HepG2 (cell line): ENCODE measurements around the gene SHOX. TPM values are rescaled to one million over a fixed set of nuclear protein-coding genes. Genes with fewer than 3 reads are reported as not detected.
"Not testable (repeated sequence)": the region's sequence is repeated elsewhere in the genome, so short reads cannot be mapped to it uniquely, and the experiment has no call there.

ENCODE experiments used
- ATAC-seq: fragments of 200-7000 bp; cut with Tn5 transposase; 3 replicates; pipeline ENCODE4 v1.9.1; 2020; ENCODE audit warnings: mild to moderate bottlenecking, moderate library complexity
- BruUV-seq: library from RNA; stranded (reverse); fragments of 400-500 nt; replicated peaks from 2 replicates; lab custom pipeline; 2021; lab: Mats Ljungman, UMichigan
- CTCF ChIA-PET: fragments of 300-600 bp; formaldehyde crosslinking; extraction: SDS; loops from one replicate; lab custom pipeline; 2021; ENCODE audit warnings: low total read pairs, inconsistent platforms, low intra/inter-chr PET ratio; lab: Yijun Ruan, JAX
- POLR2A ChIA-PET: fragments of 350-600 bp; sonication (Branson Sonifier 250); formaldehyde crosslinking; loops from one replicate; lab custom pipeline; 2020; ENCODE audit warnings: antibody characterized with exemption, inconsistent platforms; lab: Yijun Ruan, JAX
- DNase-seq: peaks from one replicate; pipeline ENCODE4 v3.0.0-alpha.2; 2015; ENCODE audit warnings: low spot score
- FAIRE-seq: peaks from 3 replicates; lab custom pipeline; 2011; peaks lifted over from hg19 to GRCh38; lab: Jason Lieb, UNC
- H2AFZ ChIP-seq: one replicate; pipeline ENCODE4 v1.6.1; 2011; ENCODE audit warnings: low read length, inconsistent platforms
- H3K27ac ChIP-seq: fragments of 300-600 bp; 3 replicates; pipeline ENCODE4 v1.8.0; 2011; ENCODE audit warnings: mixed run types, mild to moderate bottlenecking, mixed read lengths, low read length, inconsistent platforms; ENCODE audit not compliant: insufficient read depth; ENCODE audit errors: extremely low read length
- H3K27me3 ChIP-seq, 2 experiments: fragments of 200-600 bp in 1 of 2; 2 replicates in 1 of 2; 3 replicates in 1 of 2; pipeline versions ENCODE4 v1.6.0 to v1.8.0; 2011; ENCODE audit warnings: low read length in 2 of 2, mild to moderate bottlenecking in 2 of 2, moderate library complexity in 2 of 2, inconsistent platforms in 1 of 2; ENCODE audit not compliant: insufficient read depth in 2 of 2, control insufficient read depth in 1 of 2
- H3K36me3 ChIP-seq, 2 experiments: fragments of 200-600 bp in 1 of 2; replicated peaks in 1 of 2; 2 replicates in 1 of 2; 3 replicates in 1 of 2; pipeline versions ENCODE4 v1.5.1 to v1.8.0; 2011; ENCODE audit warnings: low read length in 2 of 2, inconsistent platforms in 1 of 2; ENCODE audit not compliant: insufficient read depth in 2 of 2, control insufficient read depth in 1 of 2
- H3K4me1 ChIP-seq: 2 replicates; pipeline ENCODE4 v1.5.1; 2012; ENCODE audit warnings: low read length, inconsistent platforms; ENCODE audit not compliant: insufficient read depth
- H3K4me2 ChIP-seq: 2 replicates; pipeline ENCODE4 v1.6.0; 2011; ENCODE audit warnings: low read depth, low read length, inconsistent platforms
- H3K4me3 ChIP-seq, 3 experiments: fragments of 200-600 bp in 1 of 3; sonication (generic), shearing (Covaris generic) in 1 of 3; replicated peaks in 1 of 3; 2 replicates each; pipeline ENCODE4 v1.5.1; 2011 to 2016; ENCODE audit warnings: low read length in 3 of 3, inconsistent platforms in 2 of 3, low read depth in 2 of 3, mild to moderate bottlenecking in 2 of 3, control low read depth in 1 of 3, mixed read lengths in 1 of 3; ENCODE audit not compliant: insufficient read depth in 1 of 3
- H3K79me2 ChIP-seq: one replicate; pipeline ENCODE4 v1.6.1; 2011; ENCODE audit warnings: low read length, inconsistent platforms; ENCODE audit not compliant: insufficient read depth
- H3K9ac ChIP-seq: 2 replicates; pipeline ENCODE4 v1.6.0; 2011; ENCODE audit warnings: mild to moderate bottlenecking, low read depth, low read length, inconsistent platforms; ENCODE audit not compliant: insufficient read depth
- H3K9me3 ChIP-seq: 2 replicates; pipeline ENCODE4 v1.5.1; 2012; ENCODE audit warnings: mild to moderate bottlenecking, low read length
- H4K20me1 ChIP-seq: 2 replicates; pipeline ENCODE4 v1.6.0; 2011; ENCODE audit warnings: inconsistent platforms, mild to moderate bottlenecking, low read length, moderate library complexity; ENCODE audit not compliant: insufficient read depth
- HDAC2 ChIP-seq: sonication (generic); formaldehyde crosslinking; IDR thresholded peaks from 2 replicates; pipeline ENCODE4 v1.4.0; 2020; ENCODE audit warnings: missing genetic modification reagents
- SNAPC2 ChIP-seq: sonication (generic); formaldehyde crosslinking; IDR thresholded peaks from 2 replicates; pipeline ENCODE4 v1.8.1; 2022; ENCODE audit warnings: mild to moderate bottlenecking, missing genetic modification reagents
- ZBTB1 ChIP-seq: sonication (generic); formaldehyde crosslinking; IDR thresholded peaks from 2 replicates; pipeline ENCODE4 v1.4.0; 2020; ENCODE audit warnings: missing genetic modification reagents, borderline replicate concordance
- ZNF441 ChIP-seq: sonication (generic); formaldehyde crosslinking; IDR thresholded peaks from 2 replicates; pipeline ENCODE4 v1.7.0; 2021; ENCODE audit warnings: missing genetic modification reagents, borderline replicate concordance
- ZNF777 ChIP-seq: sonication (generic); formaldehyde crosslinking; IDR thresholded peaks from 2 replicates; pipeline ENCODE4 v1.4.0; 2020; ENCODE audit warnings: missing genetic modification reagents
- WGBS: methylation state at CpG from one replicate; pipeline ENCODE4 v1.1.6; 2017; ENCODE audit warnings: low lambda C conversion rate; 5-methylcytosine and 5-hydroxymethylcytosine counted together
- in situ Hi-C: cut with HindIII; loops from 2 replicates; pipeline ENCODE4 v1.10.0; 2017; ENCODE audit warnings: low pct_unique_long_range_greater_than_20kb; ENCODE audit not compliant: extremely low pct_ligation_motif_present
- intact Hi-C: fragments of 100-400 bp; cut with micrococcal nuclease; formaldehyde crosslinking; loops from one replicate; pipeline ENCODE4 v1.10.0; 2022; ENCODE audit not compliant: unreplicated experiment
- polyA plus RNA-seq, 8 experiments: library from polyadenylated mRNA; depleted of rRNA in 3 of 8; stranded (reverse) in 7 of 8; unstranded in 1 of 8; fragments of >200 nt; fragmentation: Illumina TruSeq in 4 of 8; extraction: Trizol in 4 of 8; gene quantifications; 2 replicates each; pipeline versions ENCODE4 v1.2.1 to v1.2.3, GENCODE V29; 2011 to 2016; ENCODE audit warnings: low read depth in 4 of 8, missing spikeins in 1 of 8, mixed read lengths in 1 of 8; ENCODE audit not compliant: insufficient read depth in 1 of 8
- total RNA-seq, 5 experiments: library from RNA; depleted of rRNA; stranded (reverse); fragments of >200 nt; fragmentation: Illumina TruSeq; extraction: Trizol; gene quantifications; 2 replicates each; pipeline ENCODE4 v1.2.3, GENCODE V29; 2016; ENCODE audit warnings: low read depth in 1 of 5

SHOX gene
- total and polyA plus RNA-seq, 2 of the 13 experiments (the other 11 are each of a cell fraction or from before 2014, with no cell fraction given): not detected

- H3K36me3 ChIP-seq, intact Hi-C loops, H3K27ac ChIP-seq, H2AFZ ChIP-seq, H3K9me3 ChIP-seq, H3K27me3 ChIP-seq, H3K4me3 ChIP-seq, DNase-seq, H3K9ac ChIP-seq, H4K20me1 ChIP-seq, CTCF ChIA-PET, BruUV-seq, H3K79me2 ChIP-seq, H3K4me1 ChIP-seq, H3K4me2 ChIP-seq, in situ Hi-C loops, ATAC-seq, POLR2A ChIA-PET, FAIRE-seq: not testable (repeated sequence)
These were observed 12.3 kb upstream of the SHOX start for GRCh38 chrX:618304-618703.

DNA sequence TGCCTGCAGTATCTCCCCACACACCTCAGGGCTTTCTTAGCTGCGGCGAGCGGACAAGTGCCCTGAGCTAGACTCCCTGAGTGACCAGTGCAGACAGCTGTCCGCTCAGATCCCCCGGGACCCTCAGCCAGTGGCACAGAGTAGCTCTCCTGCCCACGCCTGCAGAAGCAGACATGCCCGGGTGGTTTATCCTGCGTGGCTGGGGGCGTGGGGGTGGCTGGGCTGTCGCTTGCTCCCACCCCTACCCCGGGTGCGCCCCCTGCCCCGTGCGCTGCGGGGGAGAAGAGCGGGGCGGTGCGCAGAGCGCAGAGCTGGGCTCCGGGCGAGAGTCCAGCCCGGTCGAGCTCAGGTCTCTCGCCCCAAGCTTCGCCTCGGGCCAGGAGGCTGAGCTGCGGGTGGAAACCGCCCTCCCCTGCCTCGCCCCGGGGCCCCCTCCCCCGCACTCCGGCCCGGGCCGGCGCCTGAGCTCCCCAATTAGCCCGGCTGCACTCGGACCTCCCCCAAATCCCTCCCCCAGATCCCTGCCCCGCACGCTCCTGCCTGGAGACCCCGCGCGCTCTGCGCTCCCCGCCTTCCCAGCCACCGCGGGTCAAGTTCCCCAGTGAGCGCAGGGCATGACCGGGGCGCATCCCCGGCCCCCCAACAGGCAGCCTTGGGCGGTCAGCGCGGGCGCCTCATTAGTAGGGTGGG lies 11.7 kb upstream of the SHOX start:
- no peaks in the 10 kb centered on the region for H3K9me3 ChIP-seq
- H3K4me2 ChIP-seq: no peak overlapping the region
- H4K20me1 ChIP-seq: no peaks in the 10 kb centered on the region
- in situ Hi-C loops: no loop called here
- intact Hi-C loops: no loop called here
- H2AFZ ChIP-seq: no peak overlapping the region
- no peak; the same call in 2 of the 3 replicates for ATAC-seq
- H3K4me3 ChIP-seq: no peak overlapping the region
- H3K9ac ChIP-seq: no peak overlapping the region
- 74% methylated on average over 20 of the region's 54 CpGs for WGBS
- BruUV-seq: no TSS peak
- ChIA-PET POLR2A (no interaction called here), CTCF (no interaction called here)
- no peak for TF ChIP-seq HDAC2 (CRISPR knock-in tag)
- TF ChIP-seq ZNF777: no peak
- no peak for TF ChIP-seq ZNF441
- no peak for TF ChIP-seq SNAPC2 (CRISPR knock-in tag)
- TF ChIP-seq ZBTB1 (CRISPR knock-in tag): no peak
- DNase-seq: no peak
- no peak for FAIRE-seq
- no peaks in the 10 kb centered on the region for H3K4me1 ChIP-seq
- H3K79me2 ChIP-seq: no peaks in the 10 kb centered on the region
- H3K27me3 ChIP-seq: no peaks in the 10 kb centered on the region
- no peaks in the 10 kb centered on the region for H3K36me3 ChIP-seq
- no peak overlapping the region for H3K27ac ChIP-seq
